Left lung (tissue), 10 donors: ENCODE measurements around the gene MIGA2. TPM values are rescaled to one million over a fixed set of nuclear protein-coding genes. Genes with fewer than 3 reads are reported as not detected.
A peak's percentile ranks its signal among the peaks of the same experiment; 100 is the strongest.

Experiments
- ATAC-seq: fragments of 200-7000 bp; cut with Tn5 transposase; one replicate; pipeline ENCODE4 v1.9.1; 2020; ENCODE audit warnings: moderate library complexity
- DNase-seq, 4 donors: peaks; one replicate each; pipeline ENCODE4 v3.0.0-alpha.2; 2013 to 2020
- H3K27ac ChIP-seq, 2 donors: fragments of 200-600 bp; sonication (generic) in 1 of 2; one replicate each; pipeline versions ENCODE4 v1.5.0 to v1.8.0; 2020 to 2021
- H3K27me3 ChIP-seq, 2 donors: fragments of 200-600 bp; sonication (generic) in 1 of 2; one replicate each; pipeline versions ENCODE4 v1.5.0 to v1.8.0; 2020 to 2021
- H3K36me3 ChIP-seq, 2 donors: fragments of 200-600 bp; sonication (generic) in 1 of 2; one replicate each; pipeline versions ENCODE4 v1.5.0 to v1.8.0; 2020 to 2021
- H3K4me1 ChIP-seq, 2 donors: fragments of 200-600 bp; one replicate each; pipeline ENCODE4 v1.8.0; 2021
- H3K4me3 ChIP-seq, 2 donors: fragments of 200-600 bp; sonication (generic) in 1 of 2; one replicate each; pipeline versions ENCODE4 v1.5.0 to v1.8.0; 2020 to 2021; ENCODE audit warnings: mild to moderate bottlenecking in 1 of 2
- H3K9me3 ChIP-seq, 2 donors: fragments of 200-600 bp; sonication (generic) in 1 of 2; one replicate each; pipeline versions ENCODE4 v1.5.0 to v1.8.0; 2020 to 2021
- intact Hi-C, 2 donors: fragments of 100-400 bp; cut with DNase I; formaldehyde crosslinking; loops; one replicate each; pipeline versions ENCODE4 v1.11.2 to v1.14.2; 2022
- polyA plus RNA-seq, 6 donors: library from polyadenylated mRNA; unstranded; fragments of 120-200 nt; gene quantifications; one replicate each; pipeline ENCODE4 v1.2.1, GENCODE V29; 2013; ENCODE audit not compliant: insufficient read length in 6 of 6
- total RNA-seq, 2 donors: library from RNA; stranded (reverse); fragmentation: NEBNext Ultra II Directional; extraction: Animal tissue kit (Norgen Biotek cat#: 25700); gene quantifications; one replicate each; pipeline ENCODE4 v1.2.1, GENCODE V29; 2021
- TF ChIP-seq, protein P1 (sequence below), 2 donors: fragments of 200-600 bp; sonication (generic) in 1 of 2; IDR thresholded peaks; one replicate each; pipeline versions ENCODE4 v1.5.0 to v1.8.0; 2021; ENCODE audit warnings: antibody characterized with exemption in 2 of 2
- donor health status: DM: no; HTN: yes; CAD: no.
- donor health status: DM: no; HTN: no; CAD: no.

The MIGA2 gene
- total and polyA plus RNA-seq, 8 donors: 15.9 to 28.6 (median 19.3) TPM

DNA sequence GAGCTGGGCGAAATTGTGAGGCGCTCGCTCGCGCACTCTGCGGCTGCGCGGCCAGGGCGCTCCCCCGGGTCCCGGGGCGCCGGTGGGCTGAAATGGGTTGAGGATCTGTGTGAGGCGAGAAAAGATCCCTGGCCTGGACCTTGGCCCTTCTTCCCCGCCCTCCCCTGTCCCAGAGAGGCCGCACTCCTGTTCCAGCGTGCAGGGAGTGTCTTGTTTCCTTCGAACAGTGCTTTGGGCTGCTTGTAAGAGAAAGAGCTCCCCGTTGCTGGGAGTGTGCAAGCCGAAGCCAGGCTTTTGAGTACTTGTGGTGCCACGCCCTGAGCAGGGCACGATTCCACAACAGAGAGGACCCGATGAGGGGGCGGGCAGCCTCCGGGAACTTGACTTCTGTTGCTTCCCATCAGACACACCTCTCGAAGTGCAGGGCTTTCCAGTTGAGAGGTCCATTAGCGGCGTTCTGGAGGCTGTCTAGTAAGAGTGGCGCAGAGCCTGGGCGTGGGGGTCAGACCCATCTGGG, 45.0 kb downstream of the MIGA2 start:
- Histone ChIP-seq H3K4me3 (peak overlapping the region; percentile 85 to 91), H3K27ac (peak overlapping the region; percentile 75 to 90), H3K9me3 (no peaks in the 10 kb centered on the region), H3K27me3 (no peaks in the 10 kb centered on the region), H3K4me1 (peaks cover 14 to 22% of the 10 kb centered on the region in 2 donors), H3K36me3 (peaks cover 0 to 21% of the 10 kb centered on the region in 2 donors)
- peak in 1 of 4 donors; percentile 58 for DNase-seq
- peak; percentile 13 for ATAC-seq
- TF ChIP-seq, protein P1, sequence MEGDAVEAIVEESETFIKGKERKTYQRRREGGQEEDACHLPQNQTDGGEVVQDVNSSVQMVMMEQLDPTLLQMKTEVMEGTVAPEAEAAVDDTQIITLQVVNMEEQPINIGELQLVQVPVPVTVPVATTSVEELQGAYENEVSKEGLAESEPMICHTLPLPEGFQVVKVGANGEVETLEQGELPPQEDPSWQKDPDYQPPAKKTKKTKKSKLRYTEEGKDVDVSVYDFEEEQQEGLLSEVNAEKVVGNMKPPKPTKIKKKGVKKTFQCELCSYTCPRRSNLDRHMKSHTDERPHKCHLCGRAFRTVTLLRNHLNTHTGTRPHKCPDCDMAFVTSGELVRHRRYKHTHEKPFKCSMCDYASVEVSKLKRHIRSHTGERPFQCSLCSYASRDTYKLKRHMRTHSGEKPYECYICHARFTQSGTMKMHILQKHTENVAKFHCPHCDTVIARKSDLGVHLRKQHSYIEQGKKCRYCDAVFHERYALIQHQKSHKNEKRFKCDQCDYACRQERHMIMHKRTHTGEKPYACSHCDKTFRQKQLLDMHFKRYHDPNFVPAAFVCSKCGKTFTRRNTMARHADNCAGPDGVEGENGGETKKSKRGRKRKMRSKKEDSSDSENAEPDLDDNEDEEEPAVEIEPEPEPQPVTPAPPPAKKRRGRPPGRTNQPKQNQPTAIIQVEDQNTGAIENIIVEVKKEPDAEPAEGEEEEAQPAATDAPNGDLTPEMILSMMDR (IDR thresholded peaks at IDR 0.05): no peak
- intact Hi-C loops: no loop called here

DNA sequence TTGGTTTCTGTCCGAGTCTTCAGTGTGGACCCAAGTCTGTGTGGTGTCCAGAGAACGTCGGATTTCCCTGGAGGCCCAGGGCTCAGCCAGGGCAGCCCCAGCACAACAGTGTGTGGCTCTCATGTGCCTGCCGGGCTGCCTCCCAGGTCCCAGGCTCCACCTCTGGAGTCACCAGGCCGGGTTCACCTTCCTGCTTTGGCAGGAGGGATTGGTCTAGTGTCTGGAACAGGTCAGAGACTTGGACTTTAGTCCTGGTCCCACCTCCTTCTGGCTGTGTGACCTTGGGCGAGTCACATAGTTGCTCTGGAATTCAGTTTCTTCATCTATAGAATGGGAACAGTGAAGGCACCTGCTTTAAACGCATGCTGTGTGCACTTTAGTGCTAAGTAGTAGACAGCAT, 47.7 kb downstream of the MIGA2 start:
- Histone ChIP-seq H3K27ac (no peak overlapping the region), H3K4me1 (peaks cover 14 to 22% of the 10 kb centered on the region in 2 donors), H3K9me3 (no peaks in the 10 kb centered on the region), H3K4me3 (no peak overlapping the region), H3K36me3 (peaks cover 0 to 41% of the 10 kb centered on the region in 2 donors), H3K27me3 (no peaks in the 10 kb centered on the region)
- TF ChIP-seq, protein P1 (IDR thresholded peaks at IDR 0.05): no peak
- ATAC-seq (no peak), DNase-seq (no peak)
- intact Hi-C loops: no loop called here

DNA sequence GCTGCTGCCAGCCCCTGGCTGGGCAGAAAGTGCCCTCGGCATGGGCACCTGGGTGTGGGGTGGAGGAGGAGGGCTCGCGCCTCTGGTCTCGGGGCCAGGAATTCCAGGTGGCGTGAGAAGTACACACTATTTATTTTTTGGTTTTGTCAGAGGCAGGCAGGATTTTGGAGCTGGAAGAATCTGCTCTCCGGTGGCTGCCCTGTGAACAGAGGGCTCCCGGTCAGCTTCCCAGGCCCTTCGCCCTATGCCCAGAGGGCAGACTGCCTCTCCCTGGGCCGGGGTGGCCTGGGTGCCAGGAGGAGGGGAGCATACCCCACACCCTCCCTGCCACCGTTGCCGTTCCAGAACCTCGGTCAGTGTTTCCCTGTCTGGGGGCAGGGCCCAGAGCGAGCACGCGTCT, 52.8 kb downstream of the MIGA2 start:
- intact Hi-C loops: no loop called here
- no peaks in the 10 kb centered on the region for H3K27me3 ChIP-seq
- no peak for DNase-seq
- H3K9me3 ChIP-seq: no peaks in the 10 kb centered on the region
- H3K4me1 ChIP-seq: no peaks in the 10 kb centered on the region
- peaks cover 0 to 59% of the 10 kb centered on the region in 2 donors for H3K36me3 ChIP-seq
- H3K4me3 ChIP-seq: no peak overlapping the region
- H3K27ac ChIP-seq: no peak overlapping the region
- no peak for ATAC-seq
- TF ChIP-seq, protein P1 (IDR thresholded peaks at IDR 0.05): no peak

DNA sequence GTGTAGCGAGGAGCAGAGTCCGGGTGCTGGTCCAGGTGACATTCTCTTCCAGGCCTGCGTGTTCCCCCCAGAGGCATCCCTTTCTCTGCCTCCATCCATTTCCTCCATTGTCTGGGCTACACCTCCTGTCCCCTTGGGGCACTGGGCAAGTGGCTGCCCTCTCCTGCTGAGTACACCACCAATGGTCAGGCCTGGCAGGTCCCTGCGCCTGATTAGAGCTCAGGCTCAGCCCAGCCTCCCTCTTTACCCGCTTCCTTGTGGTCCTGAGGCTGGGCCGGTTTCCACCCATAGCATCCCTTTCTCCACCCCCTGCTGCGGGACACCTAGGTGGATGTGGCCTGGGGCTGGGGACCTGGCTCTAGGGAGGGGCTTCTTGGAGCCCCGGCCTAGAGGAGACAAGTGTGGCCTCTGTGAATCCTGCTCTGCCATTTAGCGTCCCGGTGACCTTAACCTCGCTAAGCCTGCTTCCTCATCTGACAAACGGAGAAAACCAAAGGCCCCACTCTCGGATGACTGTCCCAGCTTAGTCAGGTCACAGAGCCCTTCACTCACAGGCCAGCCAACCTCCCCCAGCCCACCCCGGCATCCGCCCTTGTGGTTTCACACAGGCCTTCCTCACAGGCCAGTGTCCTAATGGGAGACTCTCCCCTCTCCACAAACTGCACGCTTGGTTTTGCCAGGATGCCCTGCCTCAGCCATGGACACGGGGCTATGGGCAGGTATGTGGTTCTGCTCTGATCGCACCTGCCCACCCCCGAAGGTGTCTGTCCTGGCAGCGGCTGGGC, 57.4 kb downstream of the MIGA2 start:
- Histone ChIP-seq H3K27me3 (no peaks in the 10 kb centered on the region), H3K36me3 (peaks cover 0 to 56% of the 10 kb centered on the region in 2 donors), H3K27ac (no peak overlapping the region), H3K9me3 (no peaks in the 10 kb centered on the region), H3K4me3 (no peak overlapping the region), H3K4me1 (no peaks in the 10 kb centered on the region)
- intact Hi-C loops: no loop called here
- DNase-seq (no peak), ATAC-seq (no peak)
- TF ChIP-seq, protein P1 (IDR thresholded peaks at IDR 0.05): no peak

DNA sequence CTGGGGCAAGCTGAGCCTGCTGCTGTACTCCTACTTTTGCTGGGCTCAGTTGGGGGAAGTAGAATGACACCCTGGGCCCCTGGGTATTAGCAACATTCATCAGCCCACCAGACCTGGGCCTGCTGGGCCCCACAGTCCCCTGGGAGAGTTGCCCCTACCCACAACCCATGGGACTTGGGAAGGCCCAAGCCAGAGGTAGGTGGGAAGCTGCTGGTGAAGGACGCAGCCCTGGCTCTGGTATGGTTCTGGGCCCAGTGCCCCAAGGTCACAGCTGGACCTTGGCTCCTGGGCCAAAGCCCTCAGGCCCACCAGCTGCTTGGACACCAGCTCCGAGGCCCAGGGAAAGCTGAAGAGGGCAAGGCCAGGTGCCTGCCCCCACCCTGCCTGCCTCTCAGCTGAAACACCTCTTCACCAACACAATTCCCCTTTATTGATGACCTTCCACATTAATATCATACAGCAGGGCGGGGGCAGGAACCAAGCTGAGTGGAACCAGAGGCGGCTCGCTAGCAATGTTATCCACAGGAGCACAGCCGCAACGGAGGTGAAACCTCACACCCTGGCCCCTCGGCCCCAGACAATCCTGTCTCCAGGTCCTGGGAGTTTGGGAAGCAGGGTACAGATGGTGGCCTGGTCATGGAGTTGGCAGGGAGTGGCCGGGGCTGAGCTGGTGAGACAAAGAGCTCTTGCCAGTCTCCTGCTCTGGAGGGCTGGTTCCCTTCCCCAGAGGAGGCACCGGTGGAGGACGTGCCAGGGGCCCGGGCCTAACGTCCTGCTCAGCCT, 58.2 kb downstream of the MIGA2 start:
- Histone ChIP-seq H3K36me3 (peaks cover 0 to 48% of the 10 kb centered on the region in 2 donors), H3K4me1 (no peaks in the 10 kb centered on the region), H3K9me3 (no peaks in the 10 kb centered on the region), H3K4me3 (no peak overlapping the region), H3K27ac (no peak overlapping the region), H3K27me3 (no peaks in the 10 kb centered on the region)
- no peak for DNase-seq
- intact Hi-C loops: no loop called here
- TF ChIP-seq, protein P1 (IDR thresholded peaks at IDR 0.05): no peak
- ATAC-seq: no peak
